ENCODE data around the gene MAP4. TPM values are rescaled to one million over a fixed set of nuclear protein-coding genes. Genes with fewer than 3 reads are reported as not detected.

The MAP4 gene
- total RNA-seq, 2 donors from 2014 or later = 70.6 to 101 TPM

- Histone ChIP-seq H3K9me3 (no peaks in the 10 kb centered on the region), H3K27ac (no peak overlapping the region), H3K4me3 (no peak overlapping the region), H3K36me3 (replicated peaks in 1 of 2; ENCODE audit: insufficient read depth in 1 of 2, low read depth in 2 of 2) (peaks cover 9 to 35% of the 10 kb centered on the region in 2 donors), H3K27me3 (no peaks in the 10 kb centered on the region), H3K4me1 (no peaks in the 10 kb centered on the region)
- no peak for ATAC-seq
- TF ChIP-seq POLR2A (IDR thresholded peaks at IDR 0.05) = no peak
- TF ChIP-seq CTCF (IDR thresholded peaks at IDR 0.05) = no peak
- intact Hi-C loops (cut with DNase I) = no loop called here
- no peak for DNase-seq
- WGBS, 2 donors = 90 to 93% methylated on average over 5 to 12 of the region's 14 CpGs
Observed at GRCh38 chr3:47854720-47855455, 161.3 kb downstream of the MAP4 start.

GRCh38 chr3:47854267-47854666 is 161.9 kb downstream of the MAP4 start:
- DNase-seq = no peak
- H3K36me3 ChIP-seq (replicated peaks in 1 of 2; ENCODE audit: insufficient read depth in 1 of 2, low read depth in 2 of 2) = peaks cover 9 to 38% of the 10 kb centered on the region in 2 donors
- 81 to 84% methylated on average over 7 to 11 of the region's 11 CpGs for WGBS, 2 donors

GRCh38 chr3:47852604-47853602 is 163.3 kb downstream of the MAP4 start:
- H3K4me3 ChIP-seq = no peak overlapping the region
- no peaks in the 10 kb centered on the region for H3K4me1 ChIP-seq
- H3K36me3 ChIP-seq (replicated peaks in 1 of 2; ENCODE audit: insufficient read depth in 1 of 2, low read depth in 2 of 2) = peaks cover 11 to 45% of the 10 kb centered on the region in 2 donors
- no peak for ATAC-seq
- no peak for TF ChIP-seq POLR2A (IDR thresholded peaks at IDR 0.05)
- no peak for TF ChIP-seq CTCF (IDR thresholded peaks at IDR 0.05)
- intact Hi-C loops (cut with DNase I) = no loop called here
- no peak overlapping the region for H3K27ac ChIP-seq
- 87 to 90% methylated on average over 24 to 28 of the region's 36 CpGs for WGBS, 2 donors
- no peaks in the 10 kb centered on the region for H3K9me3 ChIP-seq
- no peaks in the 10 kb centered on the region for H3K27me3 ChIP-seq
- DNase-seq = no peak

More at GRCh38 chr3:47854267-47854666, 161.9 kb downstream of the MAP4 start:
- no peak overlapping the region for H3K27ac ChIP-seq
- H3K4me3 ChIP-seq = no peak overlapping the region
- H3K4me1 ChIP-seq = no peaks in the 10 kb centered on the region
- intact Hi-C loops (cut with DNase I) = no loop called here
- no peaks in the 10 kb centered on the region for H3K9me3 ChIP-seq
- TF ChIP-seq CTCF (IDR thresholded peaks at IDR 0.05) (no peak), POLR2A (IDR thresholded peaks at IDR 0.05) (no peak)
- ATAC-seq = no peak
- H3K27me3 ChIP-seq = no peaks in the 10 kb centered on the region

- H3K4me3 ChIP-seq = no peak overlapping the region
- intact Hi-C loops (cut with DNase I) = no loop called here
- no peaks in the 10 kb centered on the region for H3K4me1 ChIP-seq
- no peak for DNase-seq
- no peak overlapping the region for H3K27ac ChIP-seq
- TF ChIP-seq CTCF (IDR thresholded peaks at IDR 0.05) (no peak), POLR2A (IDR thresholded peaks at IDR 0.05) (no peak)
- 88 to 89% methylated on average over 12 of the region's 12 CpGs for WGBS, 2 donors
- no peaks in the 10 kb centered on the region for H3K9me3 ChIP-seq
- H3K36me3 ChIP-seq (replicated peaks in 1 of 2; ENCODE audit: insufficient read depth in 1 of 2, low read depth in 2 of 2) = peaks cover 11 to 48% of the 10 kb centered on the region in 2 donors
- no peaks in the 10 kb centered on the region for H3K27me3 ChIP-seq
- ATAC-seq = no peak
Observed at GRCh38 chr3:47851888-47852603, 164.2 kb downstream of the MAP4 start.

All from body of pancreas (tissue), 4 donors.